Ishikawa (cell line): ENCODE results near the gene LRRC39.

Experiments used
- CEBPB ChIP-seq: IDR thresholded peaks from 2 replicates; pipeline ENCODE4 v1.6.1; 2012
- CREB1 ChIP-seq: IDR thresholded peaks from 2 replicates; pipeline ENCODE4 v1.6.1; 2012; ENCODE audit warnings: low read depth
- EGR1 ChIP-seq: IDR thresholded peaks from 2 replicates; pipeline ENCODE4 v1.6.1; 2012
- EP300 ChIP-seq: IDR thresholded peaks from 2 replicates; pipeline ENCODE4 v1.6.1; 2012; ENCODE audit warnings: borderline replicate concordance
- FOXM1 ChIP-seq: IDR thresholded peaks from 2 replicates; pipeline ENCODE4 v1.6.1; 2012; ENCODE audit warnings: low read depth, borderline replicate concordance
- MAX ChIP-seq: IDR thresholded peaks from 2 replicates; pipeline ENCODE4 v1.6.1; 2012
- REST ChIP-seq: IDR thresholded peaks from 2 replicates; pipeline ENCODE4 v1.6.1; 2012; ENCODE audit warnings: low read depth, mild to moderate bottlenecking
- TAF1 ChIP-seq: IDR thresholded peaks from 2 replicates; pipeline ENCODE4 v1.6.1; 2012; ENCODE audit warnings: low read depth, mild to moderate bottlenecking
- TCF12 ChIP-seq: IDR thresholded peaks from 2 replicates; pipeline ENCODE4 v1.6.1; 2012; ENCODE audit warnings: low read depth
- TEAD4 ChIP-seq: IDR thresholded peaks from 2 replicates; pipeline ENCODE4 v1.6.1; 2012
- USF1 ChIP-seq: IDR thresholded peaks from 2 replicates; pipeline ENCODE4 v1.6.1; 2012
- YY1 ChIP-seq: IDR thresholded peaks from 2 replicates; pipeline ENCODE4 v1.6.1; 2012; ENCODE audit warnings: low read depth
- ZBTB7A ChIP-seq: IDR thresholded peaks from 2 replicates; pipeline ENCODE4 v1.6.1; 2012; ENCODE audit warnings: low read depth

The LRRC39 gene

GRCh38 chr1:100107696-100108095 lies 70.4 kb downstream of the LRRC39 start:
- TF ChIP-seq CREB1 (no peak), MAX (no peak)

- TF ChIP-seq REST (no peak), YY1 (no peak)
Measured at GRCh38 chr1:100101564-100101963, 76.5 kb downstream of the LRRC39 start.

GRCh38 chr1:100100202-100100601 lies 77.9 kb downstream of the LRRC39 start:
- TF ChIP-seq FOXM1 (no peak), EGR1 (no peak), MAX (no peak), TEAD4 (no peak), EP300 (no peak), REST (no peak), USF1 (no peak), TCF12 (no peak), ZBTB7A (no peak), TAF1 (no peak), YY1 (no peak), CEBPB (no peak)
